Keratinocyte (primary cell): ENCODE results near the gene TRMT112.

ENCODE experiments used
- EZH2 ChIP-seq: IDR thresholded peaks from one replicate; pipeline ENCODE4 v1.6.1; 2012; ENCODE audit warnings: inconsistent platforms, mild to moderate bottlenecking, low read length, moderate library complexity
- TF ChIP-seq, protein P1 (sequence below), 3 experiments: IDR thresholded peaks in 1 of 3; conservative IDR thresholded peaks in 1 of 3; optimal IDR thresholded peaks in 1 of 3; 2 replicates in 2 of 3; 3 replicates in 1 of 3; pipeline versions ENCODE3 to v1.5.1; 2011; ENCODE audit warnings: low read length in 3 of 3, mild to moderate bottlenecking in 3 of 3, moderate library complexity in 2 of 3, control low read depth in 1 of 3, inconsistent platforms in 1 of 3; ENCODE audit not compliant: insufficient read depth in 2 of 3; ENCODE audit errors: extremely low read depth in 1 of 3

DNA sequence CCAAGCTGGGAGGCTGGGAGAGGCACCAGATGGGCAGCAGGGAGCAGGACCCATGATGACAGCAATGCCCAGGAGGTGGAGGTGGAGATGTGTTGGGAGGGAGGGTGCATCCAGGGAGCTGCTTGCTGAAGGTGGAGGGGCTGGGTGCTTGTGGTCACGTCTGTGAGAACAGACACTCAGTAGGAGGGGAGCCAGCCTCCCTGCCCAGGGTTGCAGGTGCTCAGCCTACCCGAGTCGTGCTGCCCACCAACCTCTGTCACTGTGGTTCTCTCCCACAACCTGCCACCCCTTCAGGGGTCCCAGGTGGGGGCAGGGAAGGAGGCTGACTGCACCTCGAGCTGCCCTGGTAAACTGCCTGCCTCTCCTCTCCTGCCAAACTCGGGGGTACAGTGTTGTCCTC, 6.0 kb upstream of the TRMT112 start:
- TF ChIP-seq EZH2, result no peak
- TF ChIP-seq, protein P1, sequence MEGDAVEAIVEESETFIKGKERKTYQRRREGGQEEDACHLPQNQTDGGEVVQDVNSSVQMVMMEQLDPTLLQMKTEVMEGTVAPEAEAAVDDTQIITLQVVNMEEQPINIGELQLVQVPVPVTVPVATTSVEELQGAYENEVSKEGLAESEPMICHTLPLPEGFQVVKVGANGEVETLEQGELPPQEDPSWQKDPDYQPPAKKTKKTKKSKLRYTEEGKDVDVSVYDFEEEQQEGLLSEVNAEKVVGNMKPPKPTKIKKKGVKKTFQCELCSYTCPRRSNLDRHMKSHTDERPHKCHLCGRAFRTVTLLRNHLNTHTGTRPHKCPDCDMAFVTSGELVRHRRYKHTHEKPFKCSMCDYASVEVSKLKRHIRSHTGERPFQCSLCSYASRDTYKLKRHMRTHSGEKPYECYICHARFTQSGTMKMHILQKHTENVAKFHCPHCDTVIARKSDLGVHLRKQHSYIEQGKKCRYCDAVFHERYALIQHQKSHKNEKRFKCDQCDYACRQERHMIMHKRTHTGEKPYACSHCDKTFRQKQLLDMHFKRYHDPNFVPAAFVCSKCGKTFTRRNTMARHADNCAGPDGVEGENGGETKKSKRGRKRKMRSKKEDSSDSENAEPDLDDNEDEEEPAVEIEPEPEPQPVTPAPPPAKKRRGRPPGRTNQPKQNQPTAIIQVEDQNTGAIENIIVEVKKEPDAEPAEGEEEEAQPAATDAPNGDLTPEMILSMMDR (optimal IDR thresholded peaks at IDR 0.05 in 1 of 3, IDR thresholded peaks at IDR 0.05 in 1 of 3, conservative IDR thresholded peaks at IDR 0.05 in 1 of 3; ENCODE audit: extremely low read depth in 1 of 3, insufficient read depth in 2 of 3, low read length in 3 of 3), result no peak
